Left renal pelvis (tissue), 4 donors: ENCODE measurements around the gene HINT2. TPM values are rescaled to one million over a fixed set of nuclear protein-coding genes. Genes with fewer than 3 reads are reported as not detected.

Experiments used
- DNase-seq, 4 donors: peaks; one replicate each; pipeline ENCODE4 v3.0.0-alpha.2; 2013; ENCODE audit warnings: low read depth in 4 of 4, low spot score in 3 of 4
- polyA plus RNA-seq, 4 donors: library from polyadenylated mRNA; unstranded; fragments of 120-200 nt; gene quantifications; one replicate each; pipeline ENCODE4 v1.2.1, GENCODE V29; 2013; ENCODE audit not compliant: insufficient read length in 4 of 4

Gene HINT2
- polyA plus RNA-seq, 4 donors, result 32.0 to 57.4 (median 53.8) TPM

DNA sequence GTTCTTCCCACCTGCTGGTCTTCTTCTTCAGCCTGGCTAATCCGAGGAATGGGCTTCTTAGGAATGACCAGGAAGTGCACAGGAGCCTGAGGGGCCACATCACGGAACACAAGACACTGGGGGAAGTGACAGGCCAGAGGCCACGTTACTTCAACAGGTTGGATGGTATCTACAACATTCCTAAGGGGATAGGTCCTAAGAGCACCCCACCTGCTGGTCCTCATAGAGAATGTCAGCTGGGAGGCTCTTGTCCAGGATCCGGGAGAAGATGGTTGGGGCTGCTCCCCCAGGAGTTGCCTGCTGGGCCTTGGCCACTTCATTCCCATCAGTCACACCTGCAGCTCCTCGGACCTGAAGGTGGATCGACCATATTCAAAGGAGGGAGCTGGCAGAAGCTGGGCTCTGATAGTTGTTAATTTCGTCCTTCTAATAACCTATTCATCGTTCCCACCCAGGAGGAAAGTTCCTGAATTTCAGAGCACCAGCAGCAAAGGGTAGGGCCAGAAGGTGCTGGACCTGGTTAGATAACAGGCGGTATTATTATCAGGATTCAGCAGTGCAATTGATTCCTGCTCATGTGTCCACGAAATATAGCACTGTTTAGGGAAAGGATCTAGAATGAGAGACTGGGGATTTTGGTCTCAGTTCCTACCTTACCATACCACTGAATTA lies 1.3 kb downstream of the HINT2 start:
- no peak for DNase-seq

DNA sequence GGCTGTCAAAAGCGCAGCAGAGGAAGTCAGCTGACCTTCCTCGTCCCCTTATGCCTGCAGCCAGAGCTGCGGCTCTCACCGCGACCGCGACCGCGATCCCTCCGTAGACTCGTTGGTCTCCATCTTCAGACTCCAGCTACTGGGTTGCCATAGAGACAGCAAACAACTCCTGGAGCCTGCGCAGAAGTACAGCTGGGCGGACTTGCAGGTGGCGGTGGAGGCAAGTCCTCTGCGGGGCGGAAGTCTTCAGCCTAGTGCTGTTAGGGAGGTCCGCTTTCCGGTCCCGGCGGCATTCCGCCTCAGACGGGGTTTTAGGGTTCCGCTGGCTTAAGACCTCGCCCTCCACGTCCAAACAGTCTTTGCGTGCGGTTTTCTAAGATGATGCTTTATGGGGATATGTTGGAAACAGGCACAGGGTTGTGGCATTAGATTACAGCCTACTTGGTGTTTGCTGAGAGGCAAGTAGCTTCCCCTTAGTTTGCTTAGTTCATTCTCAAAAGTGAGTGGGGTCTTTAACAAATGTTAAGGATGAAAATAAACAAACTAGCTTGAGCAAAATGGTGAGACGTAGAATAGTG lies 2.7 kb downstream of the HINT2 start, which contains the start of gene SPAG8:
TSS of gene SPAG8 (minus strand) at position 238 of the 578 bp plus-strand sequence. CDS start at position 123, 115 bp downstream.
- peak in 2 of 4 donors; percentile 71 to 91 for DNase-seq

DNA sequence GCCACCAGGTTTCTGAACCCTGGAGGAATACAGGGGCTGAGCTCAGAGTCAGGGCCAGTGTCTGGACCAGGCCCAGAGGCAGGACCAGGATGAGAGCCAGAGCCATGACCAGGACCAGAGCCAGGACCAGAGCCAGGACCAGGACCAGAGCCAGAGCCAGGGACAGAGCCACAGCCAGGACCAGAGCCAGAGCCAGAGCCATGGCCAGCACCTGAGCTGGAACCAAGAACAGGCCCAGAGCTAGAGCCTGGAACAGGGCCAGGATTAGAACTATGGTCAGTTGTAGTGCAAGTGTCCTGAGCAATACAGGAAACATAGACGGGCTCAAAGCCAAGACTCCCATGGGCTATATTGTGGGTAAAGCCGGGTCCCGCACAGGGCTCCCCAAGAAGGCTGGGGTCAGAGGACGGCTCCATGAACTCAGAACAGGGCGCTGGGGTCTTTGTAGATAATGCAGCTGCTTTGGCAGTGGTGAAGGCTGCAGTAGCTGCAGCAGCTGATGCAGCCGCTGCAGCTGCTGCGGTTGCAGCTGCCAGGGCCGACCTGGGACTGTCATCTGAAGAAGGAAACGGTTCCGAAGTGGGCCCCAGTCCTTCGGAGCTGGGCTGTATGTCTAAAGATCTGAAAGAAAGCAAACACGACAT lies 3.3 kb downstream of the HINT2 start:
- DNase-seq, result no peak

DNA sequence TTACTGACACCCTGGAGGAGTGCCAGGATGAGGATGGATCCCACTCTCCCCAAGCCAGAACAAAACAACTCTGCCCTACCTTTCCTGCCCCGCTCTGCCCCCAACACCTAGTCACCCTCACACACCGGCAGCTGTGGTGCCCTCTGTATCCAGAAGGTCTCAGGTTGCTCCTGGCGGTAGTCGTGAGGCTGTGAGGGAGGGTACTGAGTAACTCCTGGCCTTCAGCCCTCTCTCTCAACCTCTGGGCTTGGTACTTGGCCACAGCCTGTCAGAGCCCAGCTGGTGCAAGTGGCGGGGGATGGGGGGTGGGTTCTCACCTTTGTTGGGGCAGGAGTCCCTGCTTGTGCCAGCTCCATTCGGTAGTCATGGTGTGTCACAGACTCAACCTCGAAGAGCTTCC lies 4.7 kb downstream of the HINT2 start:
- DNase-seq, result no peak

DNA sequence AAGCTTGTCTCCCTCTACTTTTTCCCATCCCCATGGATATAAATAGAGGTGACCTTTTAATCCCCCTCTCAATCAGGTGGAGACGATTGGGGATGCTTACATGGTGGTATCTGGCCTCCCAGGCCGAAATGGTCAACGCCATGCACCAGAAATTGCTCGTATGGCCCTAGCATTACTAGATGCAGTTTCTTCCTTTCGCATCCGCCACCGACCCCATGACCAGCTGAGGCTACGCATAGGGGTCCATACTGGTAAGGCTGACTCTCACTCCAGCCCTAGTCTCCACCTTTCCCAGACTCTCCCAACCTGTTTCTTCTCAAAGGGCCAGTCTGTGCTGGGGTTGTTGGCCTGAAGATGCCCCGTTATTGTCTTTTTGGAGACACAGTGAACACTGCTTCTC lies 6.4 kb downstream of the HINT2 start:
- no peak for DNase-seq

DNA sequence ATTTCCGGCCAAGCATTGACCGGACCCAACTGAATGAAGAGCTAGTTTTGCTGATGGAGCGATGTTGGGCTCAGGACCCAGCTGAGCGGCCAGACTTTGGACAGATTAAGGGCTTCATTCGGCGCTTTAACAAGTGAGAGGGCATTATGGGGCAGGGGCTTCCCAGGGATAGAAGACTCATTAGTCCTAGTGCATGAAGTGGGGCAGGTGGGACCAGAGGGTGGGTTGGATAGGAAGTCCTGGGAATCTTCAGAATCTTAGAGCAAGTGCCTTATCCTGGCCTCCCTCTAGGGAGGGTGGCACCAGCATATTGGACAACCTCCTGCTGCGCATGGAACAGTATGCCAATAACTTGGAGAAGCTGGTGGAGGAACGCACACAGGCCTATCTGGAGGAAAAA lies 8.7 kb downstream of the HINT2 start:
- DNase-seq, result no peak

DNA sequence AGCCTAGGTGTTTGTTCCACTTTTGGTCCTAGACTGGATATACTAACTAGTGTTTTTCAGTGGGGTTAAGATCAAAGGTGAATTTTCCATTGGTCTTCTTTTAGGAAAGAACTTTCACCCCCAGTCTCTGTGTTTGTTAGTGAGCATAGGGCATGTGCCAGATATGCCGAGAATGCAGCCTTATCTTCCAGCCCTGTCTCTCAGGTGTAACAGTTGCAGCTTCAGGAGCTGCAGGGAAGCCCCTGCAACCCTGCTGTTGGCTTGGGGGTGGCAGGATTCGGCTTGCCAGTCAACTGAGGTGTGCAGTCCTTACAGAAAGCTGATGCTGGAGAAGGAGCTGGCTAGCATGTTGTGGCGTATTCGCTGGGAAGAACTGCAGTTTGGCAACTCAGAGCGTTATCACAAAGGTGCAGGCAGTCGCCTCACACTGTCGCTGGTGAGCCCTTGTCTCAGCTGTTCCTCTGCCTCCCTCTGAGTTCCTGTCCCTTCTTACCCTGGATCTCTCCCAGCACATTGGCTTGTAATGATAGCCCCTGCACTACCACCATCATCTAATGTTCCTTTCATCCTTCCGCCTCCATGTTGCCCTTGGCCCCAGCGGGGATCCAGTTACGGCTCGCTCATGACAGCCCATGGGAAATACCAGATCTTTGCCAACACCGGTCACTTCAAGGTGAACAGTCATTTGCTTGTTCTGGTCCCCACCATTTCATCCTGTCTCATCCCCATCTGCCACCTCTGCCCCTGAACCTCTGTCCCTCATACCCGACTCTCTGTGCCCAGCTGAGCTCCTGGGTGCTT lies 13.3 kb downstream of the HINT2 start:
- no peak for DNase-seq

DNA sequence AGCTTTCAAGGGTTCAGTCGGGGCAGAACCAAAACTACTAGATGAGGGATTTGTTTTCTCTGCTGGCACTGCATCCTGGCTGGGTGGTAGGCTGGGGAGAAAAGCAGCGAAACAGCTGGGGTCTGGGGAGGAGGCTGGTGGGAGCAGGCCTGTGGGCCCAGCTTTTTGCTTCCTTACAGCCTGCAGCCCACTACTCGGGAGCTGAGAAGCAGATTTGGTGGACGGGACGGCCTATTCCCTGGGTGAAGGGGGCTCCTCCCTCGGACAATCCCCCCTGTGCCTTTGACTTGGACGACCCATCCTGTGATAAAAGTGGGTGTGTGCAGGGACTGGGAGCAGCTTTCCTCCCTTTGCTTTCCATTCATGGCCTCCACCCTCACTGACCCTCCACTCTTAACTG lies 14.3 kb downstream of the HINT2 start:
- DNase-seq, result no peak

DNA sequence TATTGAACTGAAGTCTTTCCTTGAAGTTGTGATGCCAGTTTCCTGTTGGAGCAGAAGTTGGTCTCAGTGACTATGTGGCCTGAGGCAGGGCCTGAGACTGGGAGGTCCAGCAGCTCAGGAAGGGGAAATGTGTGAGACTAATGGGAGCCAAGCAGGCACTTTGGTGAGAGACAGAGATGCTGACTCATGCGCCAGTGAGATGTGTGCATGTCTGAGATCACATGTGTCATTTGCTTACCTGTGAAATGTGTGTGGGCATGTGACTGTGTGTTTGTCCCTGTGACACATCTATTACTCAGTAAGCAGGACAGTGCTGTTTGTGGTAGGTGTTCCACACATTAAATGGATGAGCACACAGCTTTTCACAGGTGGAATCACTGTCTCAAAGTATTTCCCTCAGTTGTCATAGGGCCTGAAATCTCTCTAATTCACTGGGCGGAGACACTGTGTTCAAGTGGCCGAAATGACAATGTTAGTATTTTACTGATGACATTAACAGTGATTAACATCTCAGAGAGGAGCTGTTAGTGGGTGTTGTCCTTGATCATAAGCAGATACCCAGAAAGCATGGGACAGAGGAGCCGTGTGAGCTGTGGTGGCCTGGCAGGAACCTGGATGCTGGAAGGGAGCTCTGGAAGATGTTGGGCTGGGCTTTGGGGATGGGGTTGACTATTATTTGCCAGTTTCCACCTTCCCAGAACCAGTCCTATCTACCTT lies 16.0 kb downstream of the HINT2 start:
- no peak for DNase-seq

DNA sequence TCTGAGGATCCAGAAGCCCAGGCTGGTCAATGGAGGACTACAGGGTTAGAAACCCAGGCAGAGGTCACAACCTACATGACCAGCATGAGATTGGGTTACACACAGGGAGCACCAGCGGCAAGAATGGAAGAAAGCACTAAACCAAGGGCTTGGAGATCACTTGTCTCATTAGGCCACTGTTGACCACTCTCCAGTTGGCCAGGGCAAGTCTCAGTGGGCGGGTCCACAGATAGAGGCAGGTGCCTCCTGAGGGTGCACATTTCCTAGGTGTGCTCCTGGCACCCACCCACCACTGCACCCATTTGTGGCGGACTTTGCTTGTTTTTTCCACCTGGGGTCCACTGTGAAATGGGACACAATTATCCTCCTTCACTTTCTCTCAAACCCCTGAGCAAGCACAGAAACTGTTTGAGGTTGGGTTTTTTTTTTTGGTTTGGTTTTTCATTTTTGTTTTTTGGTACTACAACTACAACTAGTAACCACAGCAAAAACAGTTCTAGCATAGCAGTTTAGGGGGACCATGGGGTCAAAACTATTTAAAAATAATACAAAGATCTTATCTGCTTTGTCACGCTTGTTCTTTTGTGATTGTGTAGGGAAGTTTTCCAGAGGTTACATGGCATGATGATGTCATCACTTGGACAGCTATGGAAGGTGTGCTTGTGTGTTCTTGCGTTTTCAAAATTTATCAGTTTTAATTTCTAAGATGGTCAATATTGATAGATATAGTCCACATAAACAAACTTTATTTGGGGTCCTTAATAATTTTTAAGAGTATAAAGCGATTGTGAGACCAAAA lies 17.3 kb downstream of the HINT2 start:
- no peak for DNase-seq

DNA sequence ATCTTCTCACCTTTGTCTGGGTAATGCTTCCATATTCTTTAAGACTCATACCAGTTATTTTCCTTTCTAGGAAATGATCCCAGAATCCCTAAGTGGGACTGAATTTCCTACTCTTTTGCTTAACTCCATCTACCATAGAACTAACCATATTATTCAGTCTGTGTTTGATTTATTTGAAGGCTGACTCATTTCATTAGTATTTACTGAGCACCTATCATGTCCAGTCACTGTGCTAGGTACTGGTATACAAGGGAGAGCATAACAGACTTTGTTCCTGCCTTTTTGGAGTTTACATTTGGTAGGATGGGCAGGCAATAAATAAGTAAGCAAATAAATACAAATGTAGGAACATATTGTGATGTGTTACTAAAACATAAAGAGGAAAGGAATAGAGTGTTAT lies 19.1 kb downstream of the HINT2 start:
- DNase-seq, result no peak

DNA sequence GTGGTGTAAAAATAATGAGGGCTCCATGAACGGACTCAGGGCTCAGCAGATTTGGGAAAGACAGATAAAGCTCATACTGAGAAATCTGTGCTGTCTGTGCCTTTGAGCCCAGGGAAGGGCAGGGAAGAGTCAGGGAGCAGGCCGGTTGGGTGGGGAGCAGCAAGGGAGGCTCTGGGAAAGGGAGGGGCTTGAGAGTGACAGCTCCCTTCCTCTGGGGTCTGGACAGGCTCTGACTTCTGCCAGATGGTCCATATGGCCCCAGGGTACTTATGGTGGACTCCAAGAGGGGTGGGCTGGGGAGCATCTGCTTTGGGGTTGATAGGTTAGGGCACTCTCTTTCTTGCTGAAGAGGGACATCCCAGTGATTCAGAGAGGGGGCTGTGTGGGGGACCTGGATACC lies 21.4 kb downstream of the HINT2 start:
- DNase-seq, result no peak

DNA sequence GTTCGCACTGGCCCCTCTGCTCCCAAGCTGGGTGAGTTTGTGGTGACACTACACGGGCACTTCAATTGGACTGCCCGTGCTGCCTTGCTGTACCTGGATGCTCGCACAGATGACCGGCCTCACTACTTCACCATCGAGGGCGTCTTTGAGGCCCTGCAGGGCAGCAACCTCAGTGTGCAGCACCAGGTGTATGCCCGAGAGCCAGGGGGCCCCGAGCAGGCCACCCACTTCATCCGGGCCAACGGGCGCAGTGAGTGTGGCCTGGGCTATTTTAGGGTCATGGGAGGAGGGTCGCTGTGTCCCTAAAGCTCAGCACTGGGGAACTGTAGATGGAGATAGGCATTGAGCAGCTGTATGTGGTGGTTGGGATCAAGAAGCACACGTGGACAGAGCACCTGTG lies 22.0 kb downstream of the HINT2 start:
- no peak for DNase-seq

DNA sequence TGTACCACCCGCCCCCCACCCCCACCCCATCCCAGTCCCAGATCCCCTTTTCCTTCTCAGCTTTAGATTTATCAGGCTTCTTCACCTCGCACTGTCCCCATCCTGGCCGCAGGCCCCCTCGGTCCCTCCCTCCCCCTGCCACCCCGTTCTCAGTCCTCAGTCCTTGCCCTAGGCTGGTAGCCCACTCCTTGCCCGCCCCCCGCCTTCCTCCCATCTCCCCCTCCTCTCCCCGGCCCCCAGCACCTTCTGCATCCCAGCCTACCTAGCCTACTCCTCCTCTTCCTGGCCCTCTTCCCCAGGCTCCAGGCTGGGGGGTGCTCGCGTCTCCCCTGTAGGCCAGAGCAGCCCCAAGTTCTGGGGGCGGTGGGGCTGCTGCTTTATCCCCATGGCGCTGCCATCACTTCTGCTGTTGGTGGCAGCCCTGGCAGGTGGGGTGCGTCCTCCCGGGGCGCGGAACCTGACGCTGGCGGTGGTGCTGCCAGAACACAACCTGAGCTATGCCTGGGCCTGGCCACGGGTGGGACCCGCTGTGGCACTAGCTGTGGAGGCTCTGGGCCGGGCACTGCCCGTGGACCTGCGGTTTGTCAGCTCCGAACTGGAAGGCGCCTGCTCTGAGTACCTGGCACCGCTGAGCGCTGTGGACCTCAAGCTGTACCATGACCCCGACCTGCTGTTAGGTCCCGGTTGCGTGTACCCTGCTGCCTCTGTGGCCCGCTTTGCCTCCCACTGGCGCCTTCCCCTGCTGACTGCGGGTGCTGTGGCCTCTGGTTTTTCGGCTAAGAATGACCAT lies 22.6 kb downstream of the HINT2 start:
- no peak for DNase-seq

DNA sequence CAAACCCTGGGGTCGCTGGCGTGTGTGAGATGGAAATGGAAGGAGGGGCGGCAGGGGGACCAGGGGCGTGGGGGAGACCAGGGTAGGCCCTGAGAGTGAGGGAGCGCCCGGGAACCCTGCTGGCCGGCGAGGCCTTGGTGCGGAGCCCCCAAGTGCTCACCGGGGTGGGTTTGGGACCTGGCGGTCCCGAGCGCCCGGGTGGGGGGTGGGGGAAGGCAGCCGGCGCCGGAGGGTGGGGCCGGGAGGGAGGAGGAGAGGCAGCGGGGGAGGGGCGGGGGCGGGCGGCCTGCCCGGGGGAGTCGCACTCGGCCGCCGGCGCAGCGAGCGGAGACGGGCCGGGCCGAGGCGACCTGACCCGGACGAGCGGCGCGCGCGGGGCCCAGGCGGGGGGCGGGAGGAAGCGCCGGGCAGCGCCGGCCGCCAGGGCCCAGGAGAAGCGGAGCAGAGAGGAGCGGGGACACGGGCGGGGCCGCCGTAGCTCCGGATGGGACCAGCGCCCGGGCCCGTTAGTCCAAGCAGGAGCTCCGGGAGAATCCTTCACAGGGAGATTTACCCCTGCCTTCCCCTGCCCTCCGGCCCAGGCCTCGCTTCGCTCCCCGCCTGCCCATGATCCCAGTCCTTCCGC lies 23.4 kb downstream of the HINT2 start, which contains the start of gene NPR2:
TSS of gene NPR2 (plus strand) at position 295 of the 625 bp plus-strand sequence. CDS start 818 bp downstream, outside the sequence.
- no peak for DNase-seq

DNA sequence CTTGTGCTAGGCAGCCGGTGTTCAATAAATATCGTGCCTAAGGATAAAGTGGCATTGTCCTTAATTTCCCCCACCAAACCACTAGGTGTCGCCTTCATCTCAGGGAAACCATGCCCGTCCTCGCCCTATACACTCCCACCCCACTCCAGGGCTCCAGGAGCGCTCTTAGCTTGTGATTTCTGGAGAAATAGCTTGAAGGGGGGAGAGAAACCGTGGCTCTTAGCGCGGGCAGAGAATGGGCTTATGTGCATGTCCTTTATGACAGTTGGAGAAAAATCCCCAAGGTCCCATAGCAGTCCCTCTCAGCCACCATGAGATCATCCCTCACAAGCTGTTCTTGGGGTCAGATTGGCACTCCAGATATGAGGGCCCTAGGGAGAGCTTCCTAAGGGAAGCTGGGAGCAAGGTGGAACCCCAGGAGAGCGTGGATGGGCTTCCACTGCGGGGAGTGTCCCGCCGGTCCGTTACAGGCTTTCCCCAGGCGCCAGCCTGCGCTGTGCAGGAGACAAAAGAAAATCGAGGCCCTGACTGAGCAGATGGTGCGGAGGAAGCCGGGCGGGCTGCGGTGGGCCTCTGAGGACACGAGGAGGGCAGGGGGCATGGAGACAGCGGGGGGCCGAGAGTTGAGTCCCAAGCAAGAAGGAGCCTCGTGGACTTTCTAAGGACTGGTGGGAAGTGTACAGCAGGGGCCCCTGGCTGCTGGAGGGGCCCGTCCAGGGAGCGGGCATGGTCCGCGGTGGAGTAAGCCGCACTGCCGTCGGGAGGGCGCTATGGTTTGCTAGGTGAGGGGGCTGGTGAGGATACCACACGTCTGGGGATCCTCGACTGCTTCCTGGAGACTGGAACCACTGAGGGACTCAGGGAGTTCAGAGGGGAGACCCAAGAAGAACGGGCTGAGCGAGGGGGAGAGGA lies 24.2 kb downstream of the HINT2 start:
- peak in 2 of 4 donors; percentile 69 to 78 for DNase-seq

DNA sequence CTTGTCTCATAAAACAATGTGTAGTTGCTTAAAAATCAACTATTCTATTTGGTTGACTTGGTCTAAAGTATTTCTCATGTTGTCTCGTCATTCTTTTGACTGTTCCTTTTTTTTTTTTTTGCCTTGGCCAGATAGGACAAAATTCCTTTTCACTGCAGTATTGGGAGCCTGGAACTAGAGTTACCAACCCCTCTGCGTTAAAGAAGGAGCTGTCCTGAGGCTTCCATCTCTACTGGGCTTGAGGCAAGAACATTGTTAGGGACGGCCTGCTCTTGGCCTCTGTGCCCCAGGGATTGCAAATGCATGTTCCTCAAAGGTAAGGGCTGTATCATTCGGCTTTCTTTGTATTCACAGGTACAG lies 24.8 kb downstream of the HINT2 start:
- no peak for DNase-seq
